Trophoblast cell (in vitro differentiated cells and primary cell): ENCODE results near the gene NHS.
A peak's percentile ranks its signal among the peaks of the same experiment; 100 is the strongest.

ENCODE experiments used
- DNase-seq, 2 donors: peaks; one replicate each; pipeline ENCODE4 v3.0.0-alpha.2; 2016
- H2AFZ ChIP-seq: 2 replicates; pipeline ENCODE4 v1.6.1; 2013; ENCODE audit warnings: low read length, moderate library complexity, mild to moderate bottlenecking; ENCODE audit not compliant: insufficient read depth, poor library complexity
- H2AK5ac ChIP-seq: 2 replicates; pipeline ENCODE4 v1.6.1; 2013; ENCODE audit warnings: mild to moderate bottlenecking, low read length
- H2BK120ac ChIP-seq: 2 replicates; pipeline ENCODE4 v1.6.1; 2013; ENCODE audit warnings: low read length, mild to moderate bottlenecking, moderate library complexity; ENCODE audit not compliant: insufficient read depth, poor library complexity
- H2BK12ac ChIP-seq: 2 replicates; pipeline ENCODE4 v1.6.1; 2013; ENCODE audit warnings: mild to moderate bottlenecking, low read length, moderate library complexity
- H2BK5ac ChIP-seq: 2 replicates; pipeline ENCODE4 v1.6.1; 2013; ENCODE audit warnings: low read length, low read depth, moderate library complexity, mild to moderate bottlenecking; ENCODE audit not compliant: poor library complexity
- H3K14ac ChIP-seq: 2 replicates; pipeline ENCODE4 v1.6.1; 2013; ENCODE audit warnings: mild to moderate bottlenecking, low read length
- H3K18ac ChIP-seq: 2 replicates; pipeline ENCODE4 v1.6.1; 2013; ENCODE audit warnings: mild to moderate bottlenecking, low read length
- H3K23ac ChIP-seq: 2 replicates; pipeline ENCODE4 v1.6.1; 2013; ENCODE audit warnings: low read length
- H3K27ac ChIP-seq: 2 replicates; pipeline ENCODE4 v1.5.1; 2013; ENCODE audit warnings: low read depth, mild to moderate bottlenecking, inconsistent platforms, low read length, moderate library complexity
- H3K27me3 ChIP-seq: 2 replicates; pipeline ENCODE4 v1.6.1; 2013; ENCODE audit warnings: inconsistent platforms, mild to moderate bottlenecking, low read length, moderate library complexity; ENCODE audit not compliant: insufficient read depth
- H3K36me3 ChIP-seq, 2 experiments: 1 replicate in 1 of 2; 2 replicates in 1 of 2; pipeline ENCODE4 v1.6.1; 2013; ENCODE audit warnings: low read length in 2 of 2, mild to moderate bottlenecking in 2 of 2, moderate library complexity in 1 of 2; ENCODE audit not compliant: insufficient read depth in 2 of 2, control insufficient read depth in 1 of 2
- H3K4ac ChIP-seq: 2 replicates; pipeline ENCODE4 v1.6.1; 2013; ENCODE audit warnings: low read depth, mild to moderate bottlenecking, low read length, moderate library complexity
- H3K4me1 ChIP-seq, 2 experiments: 1 replicate in 1 of 2; 2 replicates in 1 of 2; pipeline ENCODE4 v1.6.1; 2013; ENCODE audit warnings: low read length in 2 of 2, mild to moderate bottlenecking in 2 of 2, moderate library complexity in 1 of 2; ENCODE audit not compliant: insufficient read depth in 2 of 2, control insufficient read depth in 1 of 2
- H3K4me2 ChIP-seq: 2 replicates; pipeline ENCODE4 v1.6.1; 2013; ENCODE audit warnings: inconsistent platforms, mild to moderate bottlenecking, low read length, moderate library complexity
- H3K4me3 ChIP-seq: 2 replicates; pipeline ENCODE4 v1.5.1; 2013; ENCODE audit warnings: mild to moderate bottlenecking, low read depth, low read length, inconsistent platforms
- H3K79me1 ChIP-seq: one replicate; pipeline ENCODE4 v1.6.1; 2013; ENCODE audit warnings: low read length
- H3K79me2 ChIP-seq: 2 replicates; pipeline ENCODE4 v1.6.1; 2013; ENCODE audit warnings: low read length, mild to moderate bottlenecking; ENCODE audit not compliant: control insufficient read depth, insufficient read depth, poor library complexity
- H3K9ac ChIP-seq: 2 replicates; pipeline ENCODE4 v1.6.1; 2013; ENCODE audit warnings: mild to moderate bottlenecking, low read length
- H3K9me3 ChIP-seq: 2 replicates; pipeline ENCODE4 v1.6.1; 2013; ENCODE audit warnings: low read depth, mild to moderate bottlenecking, control low read depth, inconsistent platforms, low read length; ENCODE audit not compliant: insufficient read depth
- H4K12ac ChIP-seq: 2 replicates; pipeline ENCODE4 v1.6.1; 2013; ENCODE audit warnings: low read depth, mild to moderate bottlenecking, low read length, moderate library complexity
- H4K8ac ChIP-seq: 2 replicates; pipeline ENCODE4 v1.6.1; 2013; ENCODE audit warnings: low read depth, mild to moderate bottlenecking, low read length, moderate library complexity
- H4K91ac ChIP-seq: one replicate; pipeline ENCODE4 v1.6.1; 2013; ENCODE audit warnings: low read depth, mild to moderate bottlenecking, low read length, moderate library complexity
- WGBS: extraction: QIAGEN DNeasy Blood & Tissue Kit; methylation state at CpG from one replicate; pipeline ENCODE4 v1.1.7; 2013; ENCODE audit warnings: missing lambda C conversion rate; ENCODE audit not compliant: insufficient read length, insufficient coverage; ENCODE audit errors: extremely low coverage; 5-methylcytosine and 5-hydroxymethylcytosine counted together

Gene NHS

DNA sequence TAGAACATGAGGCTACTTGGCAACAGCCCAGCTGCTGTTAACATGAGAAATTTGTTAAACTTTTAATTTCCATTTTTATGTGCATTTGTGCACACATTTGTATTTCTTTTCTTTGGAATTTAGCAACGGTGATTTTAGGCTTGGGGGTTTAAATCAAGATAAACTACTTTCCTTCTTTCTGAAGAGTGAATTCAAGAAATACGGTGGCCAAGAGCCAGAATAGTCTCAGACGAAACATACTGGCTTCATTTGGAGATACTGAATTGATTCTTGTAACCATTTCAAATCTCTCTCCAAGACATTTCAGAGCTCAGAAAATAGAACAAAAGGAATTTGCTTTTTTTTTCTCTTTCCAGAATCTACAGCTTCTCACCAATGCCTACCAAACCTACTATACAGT, 228.2 kb downstream of the NHS start:
- H3K4me2 ChIP-seq = no peak overlapping the region
- no peak overlapping the region for H4K8ac ChIP-seq
- H3K79me1 ChIP-seq = no peaks in the 10 kb centered on the region
- peaks cover 0 to 2% of the 10 kb centered on the region in 2 experiments for H3K4me1 ChIP-seq
- no peak overlapping the region for H3K14ac ChIP-seq
- no peak overlapping the region for H4K12ac ChIP-seq
- no peaks in the 10 kb centered on the region for H3K79me2 ChIP-seq
- H3K4ac ChIP-seq = no peak overlapping the region
- H2AK5ac ChIP-seq = no peak overlapping the region
- DNase-seq = no peak
- no peak overlapping the region for H2AFZ ChIP-seq
- H3K9ac ChIP-seq = no peak overlapping the region
- H2BK5ac ChIP-seq = no peak overlapping the region
- no CpG with 5 or more reads among the region's 3 CpGs for WGBS
- H3K27me3 ChIP-seq = no peaks in the 10 kb centered on the region
- H2BK12ac ChIP-seq = no peak overlapping the region
- H3K27ac ChIP-seq = no peak overlapping the region
- no peak overlapping the region for H2BK120ac ChIP-seq
- H3K18ac ChIP-seq = no peak overlapping the region
- H3K9me3 ChIP-seq = no peaks in the 10 kb centered on the region
- H3K23ac ChIP-seq = no peak overlapping the region
- no peaks in the 10 kb centered on the region for H3K36me3 ChIP-seq
- no peak overlapping the region for H4K91ac ChIP-seq
- no peak overlapping the region for H3K4me3 ChIP-seq

DNA sequence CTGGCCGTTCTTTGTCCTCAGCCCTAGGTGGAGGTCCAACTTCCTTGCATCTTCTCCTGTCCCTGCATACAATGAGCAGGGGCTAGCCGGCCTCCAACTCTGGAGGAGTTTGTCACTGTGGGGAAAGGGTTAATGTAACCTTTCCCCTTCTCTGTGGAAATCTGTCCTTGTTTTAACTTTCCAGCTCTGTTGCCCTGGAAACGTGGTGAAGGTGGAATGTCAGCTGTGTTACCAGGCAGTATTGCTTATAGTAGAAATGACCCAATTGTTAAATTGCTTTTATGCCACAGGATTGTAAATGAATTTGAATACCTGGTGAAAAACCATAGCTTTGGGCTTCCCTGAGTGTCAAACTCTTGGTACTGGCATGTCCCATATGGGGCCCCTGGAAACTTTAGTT, 230.7 kb downstream of the NHS start:
- H3K27ac ChIP-seq = no peak overlapping the region
- no CpG with 5 or more reads among the region's 3 CpGs for WGBS
- H2AK5ac ChIP-seq = no peak overlapping the region
- no peak overlapping the region for H3K14ac ChIP-seq
- H2AFZ ChIP-seq = no peak overlapping the region
- H3K4me3 ChIP-seq = no peak overlapping the region
- no peak overlapping the region for H2BK120ac ChIP-seq
- H4K8ac ChIP-seq = no peak overlapping the region
- no peaks in the 10 kb centered on the region for H3K27me3 ChIP-seq
- H2BK12ac ChIP-seq = no peak overlapping the region
- no peak overlapping the region for H3K23ac ChIP-seq
- no peak overlapping the region for H3K9ac ChIP-seq
- no peak overlapping the region for H3K4ac ChIP-seq
- H3K36me3 ChIP-seq = no peaks in the 10 kb centered on the region
- H2BK5ac ChIP-seq = no peak overlapping the region
- no peak overlapping the region for H4K91ac ChIP-seq
- peaks cover 0 to 2% of the 10 kb centered on the region in 2 experiments for H3K4me1 ChIP-seq
- H3K79me2 ChIP-seq = no peaks in the 10 kb centered on the region
- H3K79me1 ChIP-seq = no peaks in the 10 kb centered on the region
- H4K12ac ChIP-seq = no peak overlapping the region
- H3K4me2 ChIP-seq = no peak overlapping the region
- no peak overlapping the region for H3K18ac ChIP-seq
- peak in 1 of 2 donors; percentile 16 for DNase-seq
- H3K9me3 ChIP-seq = no peaks in the 10 kb centered on the region

DNA sequence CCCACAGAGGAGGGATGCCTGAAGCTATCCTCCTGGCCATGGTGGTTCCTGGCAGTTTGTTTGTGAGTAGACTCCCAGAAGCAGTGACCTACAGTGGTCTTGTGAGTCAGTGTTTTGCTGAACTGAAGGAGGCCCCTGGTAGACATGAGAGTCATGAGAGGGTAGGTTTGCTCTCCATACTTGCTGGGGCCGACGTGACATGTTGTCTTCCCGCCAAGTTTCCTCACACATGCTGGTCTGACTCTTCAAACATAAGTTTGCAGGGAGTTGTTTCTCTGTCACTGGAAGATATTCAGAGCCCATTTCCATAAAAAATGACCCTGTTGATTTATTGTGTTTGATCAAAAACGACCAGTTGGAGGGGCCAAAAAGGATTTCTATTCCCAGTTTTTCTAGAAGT, 231.2 kb downstream of the NHS start:
- no CpG with 5 or more reads among the region's 4 CpGs for WGBS

DNA sequence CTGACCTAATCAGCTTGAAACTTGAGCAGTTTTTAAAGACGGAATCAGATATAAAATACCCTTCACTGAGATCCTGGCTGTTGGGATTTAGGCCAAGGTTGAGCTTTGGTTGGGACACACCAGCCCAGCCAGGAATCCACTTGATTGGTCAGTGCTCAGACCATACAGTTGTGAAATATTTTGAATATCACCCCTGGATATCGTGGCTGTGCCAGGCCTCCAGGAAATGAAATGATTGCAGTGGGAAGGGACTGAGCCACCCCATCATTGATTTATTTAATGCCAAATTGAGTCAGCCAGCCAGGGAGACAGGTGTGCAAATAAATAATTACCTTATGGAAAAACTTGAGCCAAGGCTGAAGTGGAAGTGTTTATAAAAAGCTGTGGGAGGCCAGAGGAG, 233.9 kb downstream of the NHS start:
- no peak for DNase-seq
- Histone ChIP-seq H3K23ac (no peak overlapping the region), H4K8ac (no peak overlapping the region), H3K36me3 (no peaks in the 10 kb centered on the region), H3K27me3 (no peaks in the 10 kb centered on the region), H4K12ac (no peak overlapping the region), H3K4me1 (peaks cover 0 to 2% of the 10 kb centered on the region in 2 experiments), H2AFZ (no peak overlapping the region), H3K79me2 (no peaks in the 10 kb centered on the region), H2AK5ac (no peak overlapping the region), H3K4ac (no peak overlapping the region), H3K4me3 (no peak overlapping the region), H2BK5ac (no peak overlapping the region), H3K18ac (no peak overlapping the region), H2BK120ac (no peak overlapping the region), H3K9ac (no peak overlapping the region), H3K14ac (no peak overlapping the region), H3K9me3 (no peaks in the 10 kb centered on the region), H3K4me2 (no peak overlapping the region), H3K79me1 (no peaks in the 10 kb centered on the region), H3K27ac (no peak overlapping the region), H4K91ac (no peak overlapping the region), H2BK12ac (no peak overlapping the region)
- no CpG with 5 or more reads among the region's 2 CpGs for WGBS

More for the DNA sequence above, 231.2 kb downstream of the NHS start:
- no peak overlapping the region for H3K18ac ChIP-seq
- H4K91ac ChIP-seq = no peak overlapping the region
- H3K27me3 ChIP-seq = no peaks in the 10 kb centered on the region
- H3K27ac ChIP-seq = no peak overlapping the region
- no peak overlapping the region for H2AK5ac ChIP-seq
- H2BK120ac ChIP-seq = no peak overlapping the region
- H2BK12ac ChIP-seq = no peak overlapping the region
- no peak overlapping the region for H2BK5ac ChIP-seq
- H3K79me2 ChIP-seq = no peaks in the 10 kb centered on the region
- H3K79me1 ChIP-seq = no peaks in the 10 kb centered on the region
- H3K4me1 ChIP-seq = peaks cover 0 to 2% of the 10 kb centered on the region in 2 experiments
- no peak overlapping the region for H4K8ac ChIP-seq
- H3K4me2 ChIP-seq = no peak overlapping the region
- H3K36me3 ChIP-seq = no peaks in the 10 kb centered on the region
- no peak overlapping the region for H3K23ac ChIP-seq
- no peak overlapping the region for H3K14ac ChIP-seq
- H4K12ac ChIP-seq = no peak overlapping the region
- H3K9ac ChIP-seq = no peak overlapping the region
- H3K4ac ChIP-seq = no peak overlapping the region
- DNase-seq = no peak
- H3K9me3 ChIP-seq = no peaks in the 10 kb centered on the region
- no peak overlapping the region for H2AFZ ChIP-seq
- no peak overlapping the region for H3K4me3 ChIP-seq
